GM20431 (cell line): ENCODE data around the gene PRAMEF13.
"Not testable (repeated sequence)": the region's sequence is repeated elsewhere in the genome, so short reads cannot be mapped to it uniquely, and the experiment has no call there.

ENCODE experiments used
- in situ Hi-C: fragments of 300-500 bp; cut with MseI, MboI; formaldehyde crosslinking; loops from one replicate; pipeline ENCODE4 v1.15.0; 2020; ENCODE audit warnings: low sequenced_read_pairs; ENCODE audit not compliant: unreplicated experiment

Gene PRAMEF13

GRCh38 chr1:13219203-13219602, 18.0 kb upstream of the PRAMEF13 start:
- in situ Hi-C loops, result not testable (repeated sequence)

- in situ Hi-C loops, result not testable (repeated sequence)
These were observed 15.4 kb upstream of the PRAMEF13 start for GRCh38 chr1:13216619-13217018.

- in situ Hi-C loops, result not testable (repeated sequence)
These were observed 7.5 kb upstream of the PRAMEF13 start for GRCh38 chr1:13208712-13209111.

GRCh38 chr1:13171548-13171947, 29.7 kb downstream of the PRAMEF13 start, which contains the start of gene PRAMEF9:
Gene PRAMEF9, plus strand, starts transcription at chr1:13171848. Its CDS starts 3,433 bp downstream, at chr1:13175281.
- in situ Hi-C loops, result not testable (repeated sequence)

GRCh38 chr1:13165531-13165930, 35.7 kb downstream of the PRAMEF13 start, which contains the start of gene HNRNPCL4:
Gene HNRNPCL4, minus strand, starts transcription at chr1:13165631. Its CDS starts 164 bp downstream, at chr1:13165467.
- in situ Hi-C loops, result not testable (repeated sequence)

- in situ Hi-C loops, result not testable (repeated sequence)
These were observed 45.3 kb downstream of the PRAMEF13 start, which contains the start of gene PRAMEF26 for GRCh38 chr1:13155909-13156308. Gene PRAMEF26, minus strand, starts transcription at chr1:13156009. Its CDS starts 2,914 bp downstream, at chr1:13153095.
